CD4-positive, alpha-beta memory T cell (primary cell): ENCODE data around the gene WNT7B. TPM values are rescaled to one million over a fixed set of nuclear protein-coding genes. Genes with fewer than 3 reads are reported as not detected.

Source experiments
- CTCF ChIA-PET: fragments of 350-600 bp; sonication (Branson Sonifier 250); formaldehyde crosslinking; loops from one replicate; lab custom pipeline; 2021; ENCODE audit warnings: inconsistent platforms; ENCODE audit not compliant: partially characterized antibody; lab: Charles Lee
- POLR2A ChIA-PET: fragments of 350-600 bp; sonication (Branson Sonifier 250); formaldehyde crosslinking; loops from one replicate; lab custom pipeline; 2021; ENCODE audit not compliant: partially characterized antibody; lab: Charles Lee
- DNase-seq, 5 donors: peaks; one replicate each; pipeline versions ENCODE4 v3.0.0 to v3.0.0-alpha.2; 2020 to 2022; ENCODE audit warnings: mixed read lengths in 1 of 5
- H3K27ac ChIP-seq: one replicate; pipeline ENCODE4 v1.7.0; 2013; ENCODE audit warnings: low read depth, low read length
- H3K27me3 ChIP-seq: 2 replicates; pipeline ENCODE4 v1.7.0; 2013; ENCODE audit warnings: mild to moderate bottlenecking, low read length, moderate library complexity; ENCODE audit not compliant: insufficient read depth
- H3K36me3 ChIP-seq: 2 replicates; pipeline ENCODE4 v1.7.0; 2013; ENCODE audit warnings: mild to moderate bottlenecking, low read length, moderate library complexity; ENCODE audit not compliant: insufficient read depth
- H3K4me1 ChIP-seq: 2 replicates; pipeline ENCODE4 v1.7.0; 2013; ENCODE audit warnings: mild to moderate bottlenecking, low read length, moderate library complexity; ENCODE audit not compliant: insufficient read depth
- H3K4me3 ChIP-seq, 2 donors: one replicate each; pipeline ENCODE4 v1.7.0; 2013; ENCODE audit warnings: low read length in 2 of 2, mild to moderate bottlenecking in 1 of 2
- H3K9me3 ChIP-seq, 2 donors: one replicate each; pipeline ENCODE4 v1.7.0; 2013; ENCODE audit warnings: low read length in 2 of 2, control low read depth in 1 of 2; ENCODE audit not compliant: control insufficient read depth in 1 of 2
- H3K27ac Mint-ChIP-seq, 7 donors: one replicate each; pipeline ENCODE4 v1.8.0; 2020 to 2021; ENCODE audit warnings: mixed read lengths in 7 of 7, mild to moderate bottlenecking in 6 of 7, inconsistent platforms in 3 of 7, moderate library complexity in 3 of 7
- H3K27me3 Mint-ChIP-seq, 2 donors: one replicate each; pipeline ENCODE4 v1.8.0; 2020 to 2021; ENCODE audit warnings: mixed read lengths in 2 of 2
- H3K36me3 Mint-ChIP-seq, 2 donors: one replicate each; pipeline ENCODE4 v1.8.0; 2020 to 2021; ENCODE audit warnings: mixed read lengths in 2 of 2, inconsistent platforms in 1 of 2, mild to moderate bottlenecking in 1 of 2
- H3K4me1 Mint-ChIP-seq, 4 donors: one replicate each; pipeline ENCODE4 v1.8.0; 2020 to 2021; ENCODE audit warnings: mixed read lengths in 4 of 4, mild to moderate bottlenecking in 1 of 4
- H3K4me3 Mint-ChIP-seq, 8 donors: one replicate each; pipeline ENCODE4 v1.8.0; 2020 to 2021; ENCODE audit warnings: mixed read lengths in 8 of 8, mild to moderate bottlenecking in 7 of 8, moderate library complexity in 6 of 8, inconsistent platforms in 3 of 8
- H3K9me3 Mint-ChIP-seq, 8 donors: one replicate each; pipeline ENCODE4 v1.8.0; 2020 to 2021; ENCODE audit warnings: mixed read lengths in 8 of 8, mild to moderate bottlenecking in 5 of 8, inconsistent platforms in 3 of 8, moderate library complexity in 1 of 8
- intact Hi-C: fragments of 100-400 bp; cut with micrococcal nuclease; formaldehyde crosslinking; loops from one replicate; pipeline ENCODE4 v1.15.1; 2023
- polyA plus RNA-seq, 2 donors: library from polyadenylated mRNA; unstranded; fragments of 300-500 nt; fragmentation: Illumina TruSeq; gene quantifications; one replicate each; pipeline ENCODE4 v1.2.3, GENCODE V29; 2021
- total RNA-seq, 2 experiments: library from RNA; stranded (reverse); gene quantifications; one replicate each; pipeline ENCODE4 v1.2.3, GENCODE V29; 2021

WNT7B gene
- total and polyA plus RNA-seq, 4 experiments from 2014 or later = not detected

DNA sequence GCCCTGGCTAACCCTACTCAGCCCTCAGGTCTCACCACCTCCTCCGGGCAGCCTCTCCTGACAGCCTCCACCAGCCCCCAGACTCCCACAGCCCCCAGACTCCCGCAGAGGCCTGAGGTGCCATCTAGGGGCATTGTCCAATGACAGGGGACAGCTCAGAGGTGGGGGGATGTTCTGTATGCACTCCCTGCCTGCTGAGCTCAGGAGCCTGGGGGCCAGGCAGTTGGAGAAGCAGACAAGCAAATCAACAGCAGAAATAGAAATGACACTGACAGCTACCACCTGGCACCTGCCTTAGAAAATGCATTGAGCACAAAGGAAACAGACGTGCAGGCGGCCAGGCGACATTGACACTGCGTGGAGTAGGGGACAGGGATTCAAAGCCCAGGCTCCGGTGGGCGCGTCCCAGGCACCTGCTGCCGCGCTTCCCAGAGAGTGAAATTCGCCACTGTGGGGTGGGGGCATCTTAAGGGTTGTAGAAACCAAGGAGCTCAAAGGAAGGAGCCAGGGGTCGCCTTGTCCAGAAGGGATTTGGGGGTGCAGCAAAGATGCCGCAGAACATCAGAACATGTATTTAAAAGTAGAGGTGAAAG lies 22.5 kb upstream of the WNT7B start:
- DNase-seq = no peak
- Histone ChIP-seq H3K4me3 (no peak overlapping the region), H3K27ac (no peak overlapping the region), H3K9me3 (no peaks in the 10 kb centered on the region), H3K4me1 (peaks cover 5% of the 10 kb centered on the region), H3K27me3 (no peaks in the 10 kb centered on the region), H3K36me3 (no peaks in the 10 kb centered on the region)
- peaks cover 1 to 4% of the 10 kb centered on the region in 2 donors for H3K27me3 Mint-ChIP-seq
- POLR2A ChIA-PET = no interaction called here
- H3K36me3 Mint-ChIP-seq = no peaks in the 10 kb centered on the region
- H3K27ac Mint-ChIP-seq = no peak overlapping the region
- H3K4me1 Mint-ChIP-seq = peaks cover 0 to 5% (median 2%) of the 10 kb centered on the region in 4 donors
- no peak overlapping the region for H3K4me3 Mint-ChIP-seq
- H3K9me3 Mint-ChIP-seq = no peaks in the 10 kb centered on the region
- CTCF ChIA-PET = no interaction called here
- intact Hi-C loops = no loop called here

DNA sequence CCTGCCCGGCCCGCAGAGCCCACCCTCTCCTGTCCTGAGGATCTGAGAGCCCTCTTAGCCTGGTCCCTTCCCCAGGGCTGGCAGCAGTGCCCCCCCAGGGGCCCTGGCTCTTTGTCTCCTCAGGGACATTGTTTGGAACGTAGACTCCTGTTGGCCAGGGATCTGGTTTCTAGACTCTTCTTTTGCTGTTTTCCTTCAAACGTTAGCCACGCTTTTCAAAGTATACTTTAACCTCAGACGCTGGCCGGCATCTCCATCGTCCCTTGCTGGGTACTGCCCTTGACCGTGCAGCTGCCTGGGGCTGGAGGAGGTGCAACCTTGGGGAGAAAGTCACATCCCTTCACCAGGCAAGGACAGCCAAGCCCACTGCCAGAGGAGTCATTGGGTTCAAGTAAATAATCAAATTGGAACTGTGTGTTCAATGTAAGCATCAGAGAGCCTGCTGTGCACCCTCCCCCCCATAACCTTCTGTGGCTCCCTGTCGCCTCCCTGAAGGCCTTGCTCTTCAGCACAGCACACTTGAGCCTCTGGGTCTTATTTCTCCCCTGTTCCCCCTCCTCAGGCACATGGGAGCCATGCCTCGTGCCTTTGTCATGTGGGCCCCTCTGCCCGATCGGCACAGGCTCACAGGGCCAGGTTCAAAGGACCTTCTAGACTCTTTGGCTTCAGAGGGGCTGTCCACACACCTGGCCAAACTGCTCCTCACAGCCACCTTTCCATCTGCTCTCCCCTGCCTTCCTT lies 21.8 kb upstream of the WNT7B start:
- no peaks in the 10 kb centered on the region for H3K36me3 ChIP-seq
- intact Hi-C loops = no loop called here
- ChIA-PET CTCF (interaction anchor here (5.1 kb wide), 1 partner anchor 8 kb away, joined by 52 read pairs; no protein-coding TSS in a partner anchor), POLR2A (no interaction called here)
- no peak overlapping the region for H3K27ac ChIP-seq
- peaks cover 5% of the 10 kb centered on the region for H3K4me1 ChIP-seq
- DNase-seq = no peak
- no peaks in the 10 kb centered on the region for H3K27me3 ChIP-seq
- no peak overlapping the region for H3K4me3 ChIP-seq
- Mint-ChIP-seq H3K27ac (no peak overlapping the region), H3K4me3 (no peak overlapping the region), H3K27me3 (peaks cover 1 to 6% of the 10 kb centered on the region in 2 donors), H3K36me3 (no peaks in the 10 kb centered on the region), H3K9me3 (no peaks in the 10 kb centered on the region), H3K4me1 (peaks cover 0 to 11% (median 3%) of the 10 kb centered on the region in 4 donors)
- no peaks in the 10 kb centered on the region for H3K9me3 ChIP-seq

DNA sequence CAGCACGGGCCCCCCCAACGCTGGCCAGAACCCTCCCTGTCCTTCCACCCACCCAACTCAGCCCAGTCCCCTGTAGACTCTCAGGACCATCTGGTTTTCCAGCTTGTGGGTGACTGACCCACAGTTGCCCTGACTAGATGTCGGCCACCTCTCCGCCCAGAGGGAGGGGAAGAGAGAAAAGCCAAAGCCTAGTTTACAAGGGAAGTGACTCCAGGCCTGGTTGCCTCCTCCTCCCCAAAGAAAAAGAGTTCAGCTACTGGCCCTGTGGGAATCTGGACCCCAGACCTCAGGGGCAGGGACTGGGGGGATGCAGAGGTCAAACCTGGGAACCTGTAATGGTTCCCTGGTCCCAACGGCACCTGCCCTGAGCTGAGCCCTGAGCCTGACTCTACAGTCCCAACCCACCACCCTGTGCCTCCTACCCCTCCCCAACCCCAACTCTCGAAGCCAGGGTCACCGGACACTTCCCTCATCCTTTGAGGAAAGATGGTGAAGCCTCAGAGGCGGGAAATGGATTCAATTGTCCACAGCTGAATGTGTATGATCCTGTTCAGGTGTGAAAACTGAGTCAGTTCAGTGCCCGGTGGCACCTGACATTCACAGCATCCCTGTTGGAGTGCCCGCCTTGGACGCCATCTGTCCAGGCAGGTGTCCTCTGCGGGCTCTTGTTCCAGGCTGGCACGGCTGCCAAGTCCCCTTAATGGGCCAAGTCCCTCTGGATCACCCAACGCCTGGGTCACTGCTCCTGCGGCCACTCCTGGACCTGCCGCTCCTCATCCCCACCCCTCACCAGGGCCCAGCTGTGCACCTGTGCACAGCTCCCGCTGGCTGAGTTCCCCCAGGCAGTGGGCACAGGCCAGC lies 21.0 kb upstream of the WNT7B start:
- no peaks in the 10 kb centered on the region for H3K36me3 Mint-ChIP-seq
- peaks cover 1 to 6% of the 10 kb centered on the region in 2 donors for H3K27me3 Mint-ChIP-seq
- POLR2A ChIA-PET = no interaction called here
- H3K9me3 Mint-ChIP-seq = no peaks in the 10 kb centered on the region
- peaks cover 5% of the 10 kb centered on the region for H3K4me1 ChIP-seq
- no peaks in the 10 kb centered on the region for H3K27me3 ChIP-seq
- no peak for DNase-seq
- H3K4me3 Mint-ChIP-seq = no peak overlapping the region
- peaks cover 0 to 11% (median 5%) of the 10 kb centered on the region in 4 donors for H3K4me1 Mint-ChIP-seq
- CTCF ChIA-PET = interaction anchor here (2.5 to 5.1 kb wide), 2 partner anchors 9 to 15 kb away, joined by 10 to 52 read pairs; no protein-coding TSS in a partner anchor
- no peak overlapping the region for H3K27ac Mint-ChIP-seq
- intact Hi-C loops = no loop called here
- no peaks in the 10 kb centered on the region for H3K36me3 ChIP-seq
- H3K4me3 ChIP-seq = no peak overlapping the region
- H3K9me3 ChIP-seq = no peaks in the 10 kb centered on the region
- no peak overlapping the region for H3K27ac ChIP-seq

DNA sequence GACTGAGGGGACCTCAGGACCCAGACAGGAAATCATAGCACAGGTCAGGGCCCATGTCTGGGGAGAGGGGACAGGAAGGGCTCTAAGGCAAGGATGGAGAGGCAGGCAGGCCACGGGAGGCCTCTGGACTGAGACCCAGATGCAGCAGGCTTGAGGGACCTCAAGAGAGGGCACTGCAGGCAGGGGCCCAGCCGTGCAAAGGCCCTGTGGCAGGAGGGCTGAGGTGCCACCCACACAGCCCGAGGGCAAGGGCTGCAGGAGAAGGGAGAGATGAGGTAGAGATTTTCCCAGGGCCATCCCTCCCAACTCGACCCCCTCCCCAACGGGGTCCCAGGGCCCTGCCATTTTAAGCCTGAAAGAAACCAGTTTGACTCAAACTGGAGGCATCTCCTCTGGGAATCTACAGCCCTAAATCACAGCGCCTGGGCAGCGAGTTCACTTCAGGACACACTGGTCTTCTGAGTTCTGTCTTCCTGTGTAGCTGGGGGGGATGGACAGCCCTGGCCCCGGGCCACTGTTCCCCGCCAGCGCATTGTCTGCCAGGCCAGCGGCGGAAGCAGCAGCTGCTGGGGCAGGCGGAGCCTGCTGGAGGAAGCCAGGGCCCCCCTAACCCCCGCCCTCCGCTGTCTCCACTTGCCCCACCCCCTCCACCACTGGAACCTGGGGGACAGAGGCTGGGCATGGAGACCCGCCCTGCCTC lies 20.3 kb upstream of the WNT7B start:
- Mint-ChIP-seq H3K9me3 (no peaks in the 10 kb centered on the region), H3K4me3 (no peak overlapping the region), H3K27ac (no peak overlapping the region), H3K4me1 (peaks cover 0 to 11% (median 5%) of the 10 kb centered on the region in 4 donors), H3K36me3 (no peaks in the 10 kb centered on the region), H3K27me3 (peaks cover 1 to 6% of the 10 kb centered on the region in 2 donors)
- no peak overlapping the region for H3K27ac ChIP-seq
- H3K4me3 ChIP-seq = no peak overlapping the region
- CTCF ChIA-PET = interaction anchor here (1.2 to 5.1 kb wide), 4 partner anchors 10 to 117 kb away, joined by 3 to 52 read pairs (median 14); no protein-coding TSS in a partner anchor
- peaks cover 5% of the 10 kb centered on the region for H3K4me1 ChIP-seq
- no peaks in the 10 kb centered on the region for H3K9me3 ChIP-seq
- POLR2A ChIA-PET = no interaction called here
- intact Hi-C loops = no loop called here
- no peaks in the 10 kb centered on the region for H3K36me3 ChIP-seq
- H3K27me3 ChIP-seq = no peaks in the 10 kb centered on the region
- no peak for DNase-seq

DNA sequence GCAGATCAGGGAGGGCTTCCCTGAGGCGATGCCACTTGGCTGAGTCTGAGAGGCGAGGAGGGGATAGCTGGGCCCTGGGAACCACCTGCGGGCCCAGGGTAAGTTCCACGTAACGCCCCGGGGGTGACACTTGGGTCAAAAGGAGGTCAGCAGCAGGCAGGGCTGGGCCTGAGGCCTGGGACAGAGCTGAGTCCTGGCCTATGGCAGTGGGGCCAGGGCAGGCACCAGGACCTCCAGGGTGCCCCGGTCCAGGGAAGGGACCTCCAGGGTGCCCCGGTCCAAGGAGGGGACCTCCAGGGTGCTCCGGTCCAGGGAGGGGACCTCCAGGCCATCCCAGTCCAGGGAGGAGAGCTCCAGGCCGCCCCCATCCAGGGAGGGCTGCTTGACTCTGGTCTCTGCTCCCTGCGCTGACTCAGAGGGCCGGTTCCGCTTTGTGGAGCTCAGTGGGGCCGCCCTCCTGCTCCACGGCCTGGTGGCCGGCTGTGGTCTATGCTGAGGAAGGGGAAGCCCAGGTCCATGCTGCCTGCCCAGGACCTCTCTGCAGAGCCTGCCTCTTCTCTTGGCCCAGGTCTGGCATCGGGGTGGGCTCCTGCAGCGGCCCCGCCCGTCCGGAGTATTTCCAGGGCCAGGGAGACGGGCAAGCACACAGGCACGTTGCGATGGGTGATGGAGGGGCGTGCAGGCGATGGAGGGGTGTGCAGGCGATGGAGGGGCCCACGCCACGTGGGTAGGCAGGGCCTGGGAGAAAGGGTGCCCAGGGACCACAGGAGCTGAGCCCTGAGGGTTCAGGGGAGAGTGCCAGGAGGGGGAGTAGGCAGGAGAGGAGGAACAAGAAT lies 19.5 kb upstream of the WNT7B start:
- no peak overlapping the region for H3K27ac Mint-ChIP-seq
- H3K27ac ChIP-seq = no peak overlapping the region
- H3K9me3 Mint-ChIP-seq = no peaks in the 10 kb centered on the region
- H3K4me1 Mint-ChIP-seq = peaks cover 0 to 11% (median 5%) of the 10 kb centered on the region in 4 donors
- no peaks in the 10 kb centered on the region for H3K36me3 ChIP-seq
- H3K36me3 Mint-ChIP-seq = no peaks in the 10 kb centered on the region
- peaks cover 5% of the 10 kb centered on the region for H3K4me1 ChIP-seq
- CTCF ChIA-PET = interaction anchor here (0.8 to 5.1 kb wide), 12 partner anchors 11 to 419 kb away, joined by 3 to 52 read pairs (median 4); no protein-coding TSS in a partner anchor
- intact Hi-C loops = no loop called here
- peaks cover 1 to 6% of the 10 kb centered on the region in 2 donors for H3K27me3 Mint-ChIP-seq
- POLR2A ChIA-PET = no interaction called here
- no peaks in the 10 kb centered on the region for H3K9me3 ChIP-seq
- H3K4me3 ChIP-seq = no peak overlapping the region
- no peak for DNase-seq
- H3K4me3 Mint-ChIP-seq = no peak overlapping the region
- no peaks in the 10 kb centered on the region for H3K27me3 ChIP-seq

DNA sequence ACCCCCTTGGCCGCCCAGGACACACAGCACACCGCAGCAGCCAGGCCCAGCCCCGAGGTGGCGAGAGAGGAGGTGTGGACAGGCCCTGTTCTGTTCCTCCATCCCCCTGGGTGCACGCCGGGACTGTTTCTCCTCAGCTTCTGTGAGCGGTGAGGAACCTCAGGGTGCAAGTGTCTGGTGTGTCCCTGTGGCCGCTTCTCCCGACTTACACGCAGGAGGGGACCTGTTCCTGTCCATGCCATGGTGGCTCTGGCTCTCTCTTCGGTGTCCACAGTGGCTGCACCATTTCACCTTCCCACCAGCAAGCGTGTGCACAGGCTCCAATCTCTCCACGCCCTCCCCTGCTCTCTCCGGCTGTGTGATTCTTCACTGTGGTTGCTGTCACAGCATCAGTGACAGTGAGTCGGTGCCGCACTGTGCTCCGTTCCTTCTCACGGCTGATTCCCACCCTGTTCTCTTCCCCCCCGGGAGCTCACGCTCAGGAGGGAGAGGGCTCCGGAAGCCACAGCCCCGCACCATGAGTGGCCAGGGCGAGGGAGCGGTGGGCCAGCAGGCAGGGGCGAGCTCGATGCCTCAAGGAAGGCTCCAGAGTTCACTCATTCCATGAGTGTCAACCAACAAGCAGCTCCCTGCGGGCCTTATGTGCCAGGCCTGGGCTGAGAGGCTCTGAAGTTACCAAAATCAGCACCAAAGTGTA lies 18.6 kb upstream of the WNT7B start:
- H3K36me3 Mint-ChIP-seq = no peaks in the 10 kb centered on the region
- ChIA-PET CTCF (interaction anchor here (0.8 to 5.1 kb wide), 14 partner anchors 10 to 419 kb away, joined by 3 to 52 read pairs (median 4); no protein-coding TSS in a partner anchor), POLR2A (interaction anchor here (1.3 kb wide), 1 partner anchor 122 kb away, joined by 3 read pairs; no protein-coding TSS in a partner anchor)
- no peak overlapping the region for H3K27ac ChIP-seq
- peak in 1 of 5 donors; percentile 11 for DNase-seq
- H3K4me3 Mint-ChIP-seq = no peak overlapping the region
- intact Hi-C loops = loop anchor here (1.0 to 2.0 kb wide), 2 partner anchors 121 to 547 kb away; no protein-coding TSS in a partner anchor
- no peak overlapping the region for H3K4me3 ChIP-seq
- peaks cover 5% of the 10 kb centered on the region for H3K4me1 ChIP-seq
- no peaks in the 10 kb centered on the region for H3K27me3 ChIP-seq
- no peaks in the 10 kb centered on the region for H3K9me3 Mint-ChIP-seq
- peaks cover 0 to 11% (median 5%) of the 10 kb centered on the region in 4 donors for H3K4me1 Mint-ChIP-seq
- no peak overlapping the region for H3K27ac Mint-ChIP-seq
- H3K27me3 Mint-ChIP-seq = peaks cover 1 to 6% of the 10 kb centered on the region in 2 donors
- H3K9me3 ChIP-seq = no peaks in the 10 kb centered on the region
- no peaks in the 10 kb centered on the region for H3K36me3 ChIP-seq
